Stimulated activated CD8-positive, alpha-beta memory T cell treated with anti-CD3 and anti-CD28 coated beads, Interleukin-12 subunit alpha, Interleukin-12 subunit beta, amount 100 ng/mL, for 4 hours (primary cell): ENCODE measurements around the gene TNFAIP8L3.
"Not testable (repeated sequence)": the region's sequence is repeated elsewhere in the genome, so short reads cannot be mapped to it uniquely, and the experiment has no call there.

Source experiments
- DNase-seq: peaks from one replicate; pipeline ENCODE4 v3.0.0-alpha.2; 2020; ENCODE audit warnings: low read depth

TNFAIP8L3 gene

DNA sequence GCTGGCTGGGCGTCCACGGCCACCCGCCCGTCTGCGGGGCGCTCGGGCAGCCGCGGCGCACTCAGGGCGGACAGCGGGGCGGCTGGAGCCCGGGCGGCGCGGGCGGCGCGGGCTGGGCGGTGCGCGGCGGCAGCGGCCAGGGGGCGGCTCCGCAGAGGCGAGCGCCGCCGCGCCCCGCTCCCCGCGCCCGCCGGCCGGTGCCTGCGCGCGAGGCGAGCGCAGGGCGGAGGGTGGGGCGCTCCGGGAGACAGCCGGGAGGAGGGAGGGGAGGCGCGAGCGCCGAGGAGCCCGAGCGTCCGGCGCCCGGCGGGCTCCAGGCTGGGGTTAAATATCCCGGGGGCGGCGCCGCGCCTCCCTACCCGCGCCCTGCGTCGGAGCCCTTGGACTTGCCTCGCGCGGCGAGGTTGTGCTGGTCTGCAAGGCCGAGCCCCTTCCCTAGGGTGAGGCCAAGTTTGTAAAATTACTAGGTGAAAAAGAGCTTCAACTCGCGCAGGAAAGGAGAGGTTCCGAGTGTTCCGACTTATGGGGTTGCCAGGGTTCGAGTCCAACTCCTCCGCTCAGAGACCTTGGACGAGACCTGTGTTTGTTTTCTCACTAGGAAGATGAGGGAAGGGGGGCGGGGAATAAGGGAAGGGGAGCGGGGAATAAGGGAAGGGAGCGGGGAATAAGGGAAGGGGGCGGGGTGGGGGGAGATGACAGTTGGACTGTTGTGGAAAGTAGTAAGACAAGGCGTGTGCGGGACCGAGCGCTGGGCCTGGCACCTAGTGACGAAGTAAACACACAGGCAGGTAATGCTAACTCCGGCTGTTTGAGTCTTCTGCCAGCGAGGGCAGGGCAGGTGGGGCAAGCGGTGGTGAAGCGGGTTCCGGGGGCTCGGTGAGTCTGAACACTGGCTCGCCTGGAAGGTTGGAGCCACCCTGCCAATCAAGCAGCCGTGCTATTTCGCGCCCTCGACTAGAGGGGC, at the start of gene TNFAIP8L3:
Gene TNFAIP8L3 (minus strand): TSS at position 301 of the 964 bp plus-strand sequence. CDS start 311 bp downstream, outside the sequence.
- no peak for DNase-seq

DNA sequence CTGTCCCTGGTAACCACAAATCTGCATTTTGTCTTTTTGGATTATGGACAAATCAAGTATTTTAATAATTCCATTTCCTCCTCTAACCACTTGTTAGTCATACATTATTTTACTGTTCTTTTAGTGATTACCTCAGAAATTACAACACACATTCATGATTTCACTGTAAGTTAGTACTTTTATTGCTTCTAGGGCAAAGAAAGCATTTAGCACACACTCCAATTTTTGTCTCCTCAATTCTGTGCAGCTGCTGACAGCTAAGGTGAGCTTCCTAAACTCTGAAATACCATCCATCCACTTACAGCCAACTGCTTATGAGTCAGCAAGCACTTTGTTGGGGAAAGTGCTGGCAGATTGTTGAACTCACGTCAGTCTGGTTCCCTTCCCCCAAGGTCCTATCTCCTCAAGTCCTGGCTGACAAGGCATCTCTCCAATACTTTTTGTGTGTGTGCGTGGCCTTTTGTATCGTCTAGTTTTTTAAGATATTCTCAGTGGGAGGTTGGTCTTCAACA, 49.4 kb upstream of the TNFAIP8L3 start:
- DNase-seq: no peak

DNA sequence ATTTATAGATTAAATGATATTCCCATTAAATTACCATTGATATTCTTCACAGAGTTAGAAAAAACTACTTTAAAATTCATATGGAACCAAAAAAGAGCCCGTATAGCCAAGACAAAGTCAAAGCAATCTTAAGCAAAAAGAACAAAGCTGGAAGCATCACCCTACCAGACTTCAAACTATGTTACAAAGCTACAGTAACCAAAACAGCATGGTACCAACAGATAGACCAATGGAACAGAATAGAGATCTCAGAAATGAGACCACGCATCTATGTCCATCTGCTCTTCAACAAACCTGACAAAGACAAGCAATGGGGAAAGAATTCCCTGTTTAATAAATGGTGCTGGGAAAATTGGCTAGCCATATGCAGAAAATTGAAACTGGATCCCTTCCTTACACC, 45.6 kb upstream of the TNFAIP8L3 start:
- DNase-seq: not testable (repeated sequence)

DNA sequence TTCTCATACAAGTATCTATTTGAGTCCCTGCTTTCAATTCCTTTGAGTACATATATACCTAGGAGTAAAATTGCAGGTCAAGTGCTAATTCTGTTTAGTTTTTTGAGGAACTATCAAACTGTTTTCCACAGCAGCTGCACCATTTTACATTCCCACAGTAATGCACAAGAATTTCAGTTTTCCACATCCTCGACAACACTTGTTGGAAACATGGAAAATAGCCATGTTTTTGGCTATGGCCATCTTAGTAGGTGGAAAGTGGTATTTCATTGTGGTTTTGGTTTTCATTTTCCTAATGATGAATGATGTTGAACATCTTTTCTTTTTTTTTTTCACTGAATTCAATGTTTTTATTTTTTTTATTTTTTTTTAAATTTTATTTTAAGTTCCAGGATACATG, 44.4 kb upstream of the TNFAIP8L3 start:
- DNase-seq: no peak

DNA sequence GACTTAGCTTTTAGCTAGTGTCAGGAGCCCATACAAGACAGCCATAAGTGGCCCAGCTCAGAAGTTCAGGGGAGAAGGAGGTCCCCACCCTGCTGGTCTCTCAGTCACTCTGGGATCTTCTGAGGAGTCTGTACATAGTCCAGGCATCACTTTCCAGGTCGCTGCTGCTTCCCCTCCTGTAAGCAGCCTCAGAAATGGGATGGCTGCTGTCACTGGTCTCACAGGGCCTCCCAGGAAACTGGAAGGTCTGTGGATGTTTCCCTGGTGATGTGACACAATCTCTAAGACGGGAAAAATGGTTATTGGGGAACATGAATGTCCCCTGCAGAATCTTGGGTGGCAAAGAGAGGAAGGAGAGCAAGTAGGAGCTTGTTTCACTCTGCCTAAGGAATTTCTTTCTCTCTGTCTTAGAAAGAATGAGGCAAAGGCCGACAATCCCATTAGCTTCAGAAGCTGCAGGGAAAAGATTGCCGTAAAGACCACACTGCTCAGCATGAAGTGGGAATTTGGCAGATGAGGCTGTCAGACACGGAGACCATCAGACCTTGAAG, 43.2 kb upstream of the TNFAIP8L3 start:
- DNase-seq: no peak

DNA sequence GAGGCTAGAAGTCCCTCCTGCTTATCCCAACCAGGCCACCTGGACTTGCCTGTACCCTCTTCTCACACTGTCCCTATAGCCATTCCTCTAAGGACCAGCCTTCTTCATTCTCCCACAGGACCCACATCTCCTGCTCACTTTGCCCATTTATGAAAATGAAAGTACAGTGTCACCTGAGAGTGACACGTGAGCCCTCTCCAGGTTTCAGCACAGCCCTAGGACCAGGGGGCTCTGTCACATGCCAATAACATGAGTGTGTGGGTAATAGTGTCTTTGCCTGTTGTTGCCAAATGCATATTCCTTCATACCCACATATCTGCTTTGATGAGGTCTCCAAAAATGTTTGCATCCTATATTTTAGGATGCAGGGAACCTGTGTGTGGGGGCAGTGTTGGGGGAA, 42.3 kb upstream of the TNFAIP8L3 start:
- DNase-seq: no peak

DNA sequence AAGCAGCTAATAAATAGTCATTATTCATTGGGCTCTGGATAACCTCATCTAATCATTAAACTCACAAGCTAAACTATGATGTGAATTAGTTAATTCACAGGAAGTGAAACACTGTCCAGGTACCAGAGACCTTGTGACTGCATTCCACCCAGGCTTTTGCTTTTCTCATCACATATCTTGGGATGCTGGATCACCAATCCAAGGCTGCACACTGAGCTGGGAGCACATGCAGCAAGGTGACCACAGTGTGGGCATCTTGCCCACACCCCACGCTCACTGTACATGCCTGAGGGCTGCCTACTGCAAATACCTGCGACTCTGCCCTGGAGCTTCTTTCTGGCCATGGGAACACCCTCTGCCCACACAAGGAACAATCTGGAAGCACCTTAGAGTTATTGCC, 40.6 kb upstream of the TNFAIP8L3 start:
- DNase-seq: no peak

DNA sequence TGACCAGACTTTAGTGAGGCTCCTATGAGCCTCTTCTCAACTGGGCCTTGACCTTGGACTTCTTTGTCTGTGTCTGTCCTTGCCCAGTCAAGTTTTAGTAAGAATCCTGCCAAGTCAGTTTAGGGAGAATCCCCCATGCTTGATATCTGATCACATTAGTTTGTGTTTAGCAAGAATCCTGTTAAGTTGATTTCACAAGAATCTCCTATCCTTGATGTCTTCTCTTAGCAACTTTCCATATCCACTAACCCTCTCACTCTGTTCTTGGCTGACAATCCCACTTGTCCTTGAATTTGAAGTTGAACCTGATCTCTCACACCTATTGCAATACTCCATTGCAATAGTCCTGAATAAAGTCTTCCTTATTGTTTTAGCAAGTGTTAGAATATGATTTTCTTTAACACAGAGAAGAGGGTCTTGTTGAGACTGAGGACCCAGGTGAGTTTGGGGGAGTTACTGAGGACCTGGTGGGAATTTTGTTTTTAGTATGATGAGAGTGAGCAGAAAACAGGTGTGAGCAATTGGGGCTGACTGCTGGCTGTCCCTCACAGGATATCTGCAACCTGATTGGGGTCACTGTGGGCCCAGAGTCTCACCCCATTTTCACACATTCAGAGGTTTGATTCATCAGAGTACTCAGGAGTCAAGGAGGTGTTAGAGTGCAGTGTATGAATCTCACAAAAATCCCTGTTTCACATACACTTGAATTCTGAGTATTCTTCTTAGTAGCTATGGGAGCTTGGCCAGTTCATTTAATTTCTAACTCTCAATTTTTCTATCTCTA, 39.9 kb upstream of the TNFAIP8L3 start:
- no peak for DNase-seq

DNA sequence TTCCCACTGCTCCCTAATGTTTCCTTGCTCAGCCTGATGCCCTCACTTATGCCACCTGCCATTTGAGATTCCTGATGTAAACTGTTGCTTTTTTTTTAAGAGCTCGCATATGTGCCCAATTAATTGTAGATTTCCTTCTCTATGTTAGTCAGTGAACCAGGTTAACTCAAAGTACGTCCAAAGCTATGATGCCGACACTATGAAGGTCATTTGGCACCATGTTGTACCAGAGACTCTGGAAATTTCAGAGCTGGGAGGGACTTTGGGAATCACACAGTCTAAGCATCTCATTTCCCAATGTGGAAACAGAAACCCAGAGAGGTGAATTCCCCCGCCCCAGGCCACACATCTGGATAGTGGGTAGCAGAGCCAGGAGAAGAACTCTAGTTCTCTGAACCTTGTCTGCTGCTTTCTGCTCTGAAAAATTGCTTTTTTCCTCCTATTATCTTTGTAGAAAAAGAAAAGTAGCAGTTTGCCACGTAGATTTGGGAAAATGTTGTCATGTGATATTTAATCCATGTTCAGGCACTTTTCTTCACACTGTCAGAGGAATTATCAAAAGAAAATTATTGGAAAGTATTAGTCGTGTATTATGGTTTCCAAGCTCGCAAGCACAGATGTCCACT, 38.5 kb upstream of the TNFAIP8L3 start:
- no peak for DNase-seq

DNA sequence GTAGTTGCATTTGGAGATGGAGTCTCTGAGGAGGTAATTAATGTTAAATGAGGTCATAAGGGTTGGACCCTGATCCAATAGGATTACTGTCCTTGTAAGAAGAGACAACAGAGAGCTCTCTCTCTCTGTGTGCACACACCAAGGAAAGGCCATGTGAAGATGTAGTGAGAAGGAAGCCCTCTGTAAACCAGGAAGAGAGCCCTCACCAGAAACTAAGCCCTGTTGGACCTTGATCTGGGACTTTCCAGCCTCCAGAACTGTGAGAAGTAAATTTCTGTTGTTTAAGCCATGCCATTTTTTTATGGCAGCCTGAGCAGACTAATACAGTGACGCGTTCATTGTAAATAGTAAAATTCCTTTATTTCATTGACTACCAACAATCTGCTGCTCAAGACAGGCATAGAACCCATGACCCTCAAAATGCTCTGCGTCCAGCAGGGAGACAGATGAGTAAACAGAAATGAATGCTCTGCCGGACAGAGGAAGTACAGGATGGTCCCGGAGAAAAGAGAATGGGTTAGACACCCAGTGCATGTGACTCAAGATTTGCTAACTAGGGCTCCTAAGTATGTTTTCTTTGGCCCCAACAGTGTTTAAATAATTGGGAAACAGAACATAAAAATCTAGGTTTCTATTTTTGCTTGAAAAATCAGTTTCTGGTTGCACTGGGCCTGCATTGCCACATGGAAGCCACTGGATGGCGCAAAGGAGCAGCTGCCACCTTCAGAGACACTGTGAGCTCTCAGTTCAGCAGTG, 37.9 kb upstream of the TNFAIP8L3 start:
- DNase-seq: no peak

DNA sequence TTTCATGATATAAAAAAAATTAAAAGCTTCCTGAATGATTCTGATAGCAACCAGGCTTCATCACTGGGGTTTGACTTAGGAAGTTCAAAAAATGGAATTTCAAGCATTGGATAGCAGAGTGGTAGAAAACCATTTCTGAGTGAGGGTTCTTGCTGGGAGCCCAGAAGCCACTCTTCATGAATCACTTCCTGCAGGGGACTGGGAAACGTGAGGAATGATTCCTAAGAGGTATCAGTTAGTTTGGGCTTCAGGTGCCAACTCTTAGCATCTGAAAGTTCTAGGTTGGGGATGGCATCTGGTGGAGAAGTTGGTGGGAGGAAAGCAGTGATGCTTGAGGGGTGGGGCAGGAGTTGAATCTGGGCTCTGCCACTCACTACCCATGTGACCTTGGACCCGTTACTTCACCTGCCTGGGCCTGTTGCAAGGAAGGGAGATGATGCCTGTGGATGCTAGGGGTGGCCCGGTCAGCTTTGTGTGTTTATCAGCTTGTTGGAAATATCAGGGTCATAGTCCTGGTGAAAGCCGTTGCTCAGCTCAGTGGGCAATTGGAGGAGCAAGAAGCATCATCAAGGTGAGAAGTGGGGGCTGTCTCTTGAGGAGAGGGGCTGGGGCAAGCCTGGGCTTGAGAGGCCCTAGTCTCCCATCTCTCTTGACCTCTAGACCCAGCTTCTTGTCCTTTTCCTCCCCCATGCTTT, 37.0 kb upstream of the TNFAIP8L3 start:
- DNase-seq: no peak

DNA sequence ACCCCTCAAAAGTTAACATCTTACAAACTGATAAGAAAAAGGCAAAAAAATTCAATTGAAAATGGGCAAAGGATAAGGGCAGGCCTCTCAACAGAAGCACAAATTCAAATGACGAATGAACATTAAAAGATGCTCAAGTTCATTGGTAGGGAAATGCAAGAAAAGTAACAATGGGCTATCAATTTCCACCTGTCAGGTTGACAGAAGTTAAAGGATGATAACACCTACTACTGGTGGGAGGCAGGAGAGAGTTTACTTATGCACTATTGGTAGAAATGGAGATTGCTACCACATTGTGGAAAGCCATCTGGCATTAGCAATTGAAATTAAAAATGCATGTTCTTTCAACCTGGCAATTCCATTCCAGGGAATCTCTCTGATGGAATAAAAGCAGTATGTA, 35.6 kb upstream of the TNFAIP8L3 start:
- DNase-seq: no peak

DNA sequence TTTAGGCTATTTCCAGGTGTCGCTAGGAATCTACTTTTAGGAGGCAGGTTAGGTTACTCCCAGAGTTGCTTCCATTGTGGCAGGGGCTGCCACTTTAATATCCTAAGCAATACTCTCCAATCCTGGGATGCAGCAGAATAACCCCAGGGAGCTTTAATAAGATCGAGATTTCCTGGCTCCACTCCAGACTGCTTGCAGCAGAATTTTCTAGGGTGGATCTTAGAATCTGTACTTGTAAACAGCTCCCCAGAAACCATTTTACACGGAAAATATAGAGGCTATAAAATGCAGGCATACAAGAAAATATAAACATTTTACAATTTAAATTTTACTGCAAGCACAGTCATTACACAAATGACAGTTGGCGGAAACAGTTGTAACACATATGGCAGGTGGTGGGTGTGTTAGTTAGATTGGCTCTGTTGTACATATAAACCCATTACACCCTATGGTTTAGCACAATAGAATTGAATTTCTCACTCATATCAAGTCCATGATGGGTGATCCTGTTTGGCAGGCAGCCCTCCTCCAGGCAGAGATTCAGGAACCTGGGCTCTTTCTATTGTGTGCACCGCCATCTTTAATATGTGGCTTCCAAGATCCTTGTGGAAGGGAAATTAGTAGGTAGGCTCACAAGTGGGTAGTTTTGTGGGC, 35.0 kb upstream of the TNFAIP8L3 start:
- DNase-seq: no peak

DNA sequence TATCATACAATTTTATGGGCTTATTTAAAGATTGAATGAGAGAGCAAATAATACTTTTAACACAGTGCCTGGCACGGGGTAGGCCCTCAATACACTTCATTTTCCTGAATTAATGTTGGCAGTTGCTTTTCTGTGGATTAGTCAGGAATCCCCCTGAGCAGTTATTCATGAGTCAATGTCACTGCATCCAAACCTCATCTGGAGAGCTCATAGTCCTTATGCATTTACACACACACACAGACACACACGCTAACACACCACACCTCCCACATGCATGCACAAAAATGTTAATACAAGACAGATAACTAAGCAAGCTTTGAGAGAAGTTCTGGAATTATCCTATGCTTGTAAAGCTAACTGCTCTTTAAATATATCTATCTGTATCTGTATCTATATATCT, 34.0 kb upstream of the TNFAIP8L3 start:
- DNase-seq: no peak

DNA sequence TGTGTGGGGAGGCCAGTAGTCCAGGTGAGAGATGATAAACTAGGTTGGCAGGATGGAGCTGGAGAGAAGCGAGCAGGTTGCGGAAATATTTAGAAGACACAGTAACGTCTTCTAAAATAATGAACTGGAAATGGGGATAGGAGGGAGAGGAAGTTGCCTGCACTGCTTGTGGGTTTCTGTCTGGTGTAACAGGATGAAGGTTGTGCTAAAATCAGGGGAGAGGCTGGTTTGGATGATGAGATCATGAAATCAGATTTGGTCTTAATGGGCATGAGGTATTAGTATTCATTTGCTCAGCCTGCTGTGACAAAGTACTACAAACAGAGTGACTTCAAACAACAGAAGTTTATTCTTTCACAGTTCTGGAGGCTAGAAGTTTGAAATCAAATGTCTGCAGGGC, 32.1 kb upstream of the TNFAIP8L3 start:
- no peak for DNase-seq

DNA sequence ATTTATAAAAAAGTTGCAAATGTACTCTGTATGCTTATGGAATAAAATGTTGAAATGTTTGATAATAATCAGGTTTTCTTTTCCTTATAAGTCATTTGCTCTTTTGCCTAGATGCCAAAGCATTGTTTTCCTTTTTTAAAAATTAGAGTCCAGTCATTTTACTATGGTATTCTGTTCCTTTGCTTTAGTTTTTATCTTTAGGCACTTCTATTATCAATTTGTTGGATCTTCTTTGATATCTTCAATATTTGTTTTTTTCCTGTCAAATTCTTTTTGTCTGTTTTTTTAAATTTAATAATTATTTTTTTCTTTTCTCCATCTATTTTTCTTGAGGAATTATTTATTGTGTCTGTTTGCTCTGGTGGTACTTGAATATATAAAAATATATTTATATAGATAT, 28.3 kb upstream of the TNFAIP8L3 start:
- DNase-seq: not testable (repeated sequence)

DNA sequence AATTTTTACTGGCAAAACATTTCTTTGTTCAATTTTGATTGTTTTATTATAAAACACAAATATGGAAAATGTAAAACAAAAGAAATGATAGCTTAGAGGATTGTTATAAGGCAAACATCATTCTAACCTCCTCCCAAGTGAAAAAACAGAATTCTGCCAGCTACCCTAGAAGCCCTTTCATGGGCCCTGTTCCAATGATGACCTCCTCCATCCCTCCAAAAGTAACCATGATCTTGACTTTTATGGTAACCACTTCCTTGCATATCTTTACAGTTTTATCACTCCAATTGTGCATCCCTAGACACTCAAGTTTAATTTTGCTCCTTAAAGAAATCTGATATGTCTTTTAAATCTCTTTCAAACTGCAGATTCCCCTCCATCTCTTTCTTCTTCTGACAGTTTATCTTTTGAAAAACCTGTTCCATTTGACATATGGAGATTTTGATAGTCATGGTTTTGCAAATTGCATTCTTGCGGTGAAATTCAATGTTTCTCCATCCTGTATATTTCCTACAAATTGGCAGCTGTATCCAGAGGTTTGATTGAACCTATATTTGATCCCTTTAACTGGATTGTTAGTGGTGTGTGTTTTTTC, 27.0 kb upstream of the TNFAIP8L3 start:
- no peak for DNase-seq

DNA sequence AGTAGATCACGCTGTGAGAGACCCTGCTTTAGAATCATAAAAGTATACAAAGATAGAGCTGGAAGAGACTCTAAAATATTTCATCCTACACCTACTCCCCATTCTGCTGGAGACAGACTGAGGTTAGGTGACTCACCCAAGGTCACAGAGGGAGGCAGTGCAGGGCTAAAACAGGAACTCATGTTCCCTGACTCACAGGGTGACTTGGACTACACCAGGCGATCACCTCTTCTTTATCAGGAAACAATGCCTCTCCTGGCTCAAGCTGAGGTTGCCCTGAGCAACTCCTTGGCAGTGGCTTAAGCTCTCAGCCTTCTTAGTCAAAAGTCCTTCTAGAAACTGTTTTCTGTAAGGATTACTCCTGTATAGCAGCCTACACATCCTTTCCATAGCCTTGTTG, 26.4 kb upstream of the TNFAIP8L3 start:
- no peak for DNase-seq

DNA sequence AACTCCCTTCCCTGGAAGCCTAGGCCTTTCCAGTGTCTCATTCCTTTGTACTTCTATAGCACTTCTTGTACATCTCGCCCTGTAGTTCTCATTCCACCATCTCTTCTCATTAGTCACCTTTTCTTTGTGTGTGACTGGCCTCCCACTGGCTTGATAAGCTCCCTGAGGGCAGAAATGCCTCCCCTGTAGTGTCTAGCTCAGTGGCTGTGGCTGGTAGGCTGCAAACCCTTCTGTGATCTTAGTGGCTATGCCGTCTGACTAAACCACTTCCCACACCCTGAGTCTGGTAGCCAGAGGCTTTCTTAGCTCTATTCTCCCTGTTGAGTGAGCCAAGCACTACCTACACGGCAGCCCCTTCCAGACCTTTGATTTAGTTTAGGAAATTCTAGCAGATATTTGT, 24.4 kb upstream of the TNFAIP8L3 start:
- no peak for DNase-seq

DNA sequence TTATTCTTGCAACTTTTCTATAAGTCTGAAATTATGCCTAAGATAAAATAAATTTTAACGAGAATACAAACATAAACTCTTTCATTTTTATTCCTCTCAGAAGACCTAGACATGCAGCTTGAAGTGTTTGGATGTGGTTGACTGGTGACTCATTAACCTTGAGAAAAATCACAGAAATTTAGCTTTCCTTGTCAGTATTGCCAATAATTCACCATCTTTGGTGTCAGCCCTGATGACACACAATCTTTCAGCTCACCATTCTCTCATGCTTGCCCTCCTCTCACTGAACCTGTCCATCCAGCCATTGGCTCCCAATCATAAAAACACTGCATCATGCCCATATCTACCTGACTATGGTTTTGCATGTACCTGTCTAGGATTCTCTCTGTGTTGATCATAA, 22.6 kb upstream of the TNFAIP8L3 start:
- no peak for DNase-seq
